Stimulated activated CD4-positive, alpha-beta T cell treated with anti-CD3 and anti-CD28 coated beads, TNF-alpha, amount 100 ng/mL, for 1 hour (primary cell): Measurements from ENCODE around the gene KRTCAP3.
A peak's percentile ranks its signal among the peaks of the same experiment; 100 is the strongest.
"Not testable (repeated sequence)": the region's sequence is repeated elsewhere in the genome, so short reads cannot be mapped to it uniquely, and the experiment has no call there.

Experiments
- DNase-seq, 3 donors: peaks; one replicate each; pipeline ENCODE4 v3.0.0-alpha.2; 2020; ENCODE audit warnings: low read depth in 3 of 3, low spot score in 1 of 3

The KRTCAP3 gene, protein sequence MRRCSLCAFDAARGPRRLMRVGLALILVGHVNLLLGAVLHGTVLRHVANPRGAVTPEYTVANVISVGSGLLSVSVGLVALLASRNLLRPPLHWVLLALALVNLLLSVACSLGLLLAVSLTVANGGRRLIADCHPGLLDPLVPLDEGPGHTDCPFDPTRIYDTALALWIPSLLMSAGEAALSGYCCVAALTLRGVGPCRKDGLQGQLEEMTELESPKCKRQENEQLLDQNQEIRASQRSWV

DNA sequence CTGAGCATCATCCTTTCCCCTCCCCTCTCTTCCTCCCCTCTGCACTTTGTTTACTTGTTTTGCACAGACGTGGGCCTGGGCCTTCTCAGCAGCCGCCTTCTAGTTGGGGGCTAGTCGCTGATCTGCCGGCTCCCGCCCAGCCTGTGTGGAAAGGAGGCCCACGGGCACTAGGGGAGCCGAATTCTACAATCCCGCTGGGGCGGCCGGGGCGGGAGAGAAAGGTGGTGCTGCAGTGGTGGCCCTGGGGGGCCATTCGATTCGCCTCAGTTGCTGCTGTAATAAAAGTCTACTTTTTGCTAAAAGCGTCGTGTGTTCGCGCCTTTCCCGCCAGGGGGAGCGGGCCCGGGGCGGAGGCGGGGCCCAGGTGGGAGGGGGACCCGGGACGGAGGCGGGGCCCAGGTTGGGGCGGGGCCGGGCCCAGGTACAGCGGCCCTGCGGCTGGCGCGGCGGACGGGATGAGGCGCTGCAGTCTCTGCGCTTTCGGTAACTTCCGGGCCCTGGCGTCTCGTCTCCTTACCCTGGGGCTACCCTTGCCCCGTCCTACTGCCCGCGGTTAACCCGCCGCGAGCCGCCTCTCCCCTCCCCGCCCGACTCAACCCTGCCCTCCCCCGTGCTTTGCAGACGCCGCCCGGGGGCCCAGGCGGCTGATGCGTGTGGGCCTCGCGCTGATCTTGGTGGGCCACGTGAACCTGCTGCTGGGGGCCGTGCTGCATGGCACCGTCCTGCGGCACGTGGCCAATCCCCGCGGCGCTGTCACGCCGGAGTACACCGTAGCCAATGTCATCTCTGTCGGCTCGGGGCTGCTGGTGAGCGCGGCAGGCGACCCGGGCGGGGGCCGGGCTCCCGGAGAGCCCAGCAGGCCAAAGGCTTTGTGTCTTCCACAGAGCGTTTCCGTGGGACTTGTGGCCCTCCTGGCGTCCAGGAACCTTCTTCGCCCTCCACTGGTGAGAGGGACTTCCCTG, at the start of gene KRTCAP3:
Gene KRTCAP3 (plus strand): TSS at position 424 of the 962 bp plus-strand sequence. CDS start 32 bp downstream, at position 456.
- DNase-seq, result peak in 2 of 3 donors; percentile 13 to 36

- DNase-seq, result no peak
Measured at GRCh38 chr2:27393225-27393624, 49.0 kb upstream of the KRTCAP3 start.

DNA sequence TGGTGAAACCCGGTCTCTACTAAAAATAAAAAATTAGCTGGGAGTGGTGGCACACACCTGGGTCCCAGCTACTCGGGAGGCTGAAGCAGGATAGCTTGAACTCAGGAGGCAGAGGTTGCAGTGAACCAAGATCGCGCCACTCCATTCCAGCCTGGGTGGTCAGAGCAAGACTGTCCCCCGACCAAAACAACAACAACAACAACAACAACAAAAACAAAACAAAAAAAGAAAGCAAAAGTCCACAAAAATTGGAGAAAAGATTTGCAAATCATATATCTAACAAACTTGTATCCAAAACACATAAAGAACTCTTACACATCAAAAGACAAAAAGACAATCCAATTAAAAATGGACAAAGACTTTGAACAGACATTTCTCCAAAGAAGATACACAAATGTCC, 43.2 kb upstream of the KRTCAP3 start:
- no peak for DNase-seq

DNA sequence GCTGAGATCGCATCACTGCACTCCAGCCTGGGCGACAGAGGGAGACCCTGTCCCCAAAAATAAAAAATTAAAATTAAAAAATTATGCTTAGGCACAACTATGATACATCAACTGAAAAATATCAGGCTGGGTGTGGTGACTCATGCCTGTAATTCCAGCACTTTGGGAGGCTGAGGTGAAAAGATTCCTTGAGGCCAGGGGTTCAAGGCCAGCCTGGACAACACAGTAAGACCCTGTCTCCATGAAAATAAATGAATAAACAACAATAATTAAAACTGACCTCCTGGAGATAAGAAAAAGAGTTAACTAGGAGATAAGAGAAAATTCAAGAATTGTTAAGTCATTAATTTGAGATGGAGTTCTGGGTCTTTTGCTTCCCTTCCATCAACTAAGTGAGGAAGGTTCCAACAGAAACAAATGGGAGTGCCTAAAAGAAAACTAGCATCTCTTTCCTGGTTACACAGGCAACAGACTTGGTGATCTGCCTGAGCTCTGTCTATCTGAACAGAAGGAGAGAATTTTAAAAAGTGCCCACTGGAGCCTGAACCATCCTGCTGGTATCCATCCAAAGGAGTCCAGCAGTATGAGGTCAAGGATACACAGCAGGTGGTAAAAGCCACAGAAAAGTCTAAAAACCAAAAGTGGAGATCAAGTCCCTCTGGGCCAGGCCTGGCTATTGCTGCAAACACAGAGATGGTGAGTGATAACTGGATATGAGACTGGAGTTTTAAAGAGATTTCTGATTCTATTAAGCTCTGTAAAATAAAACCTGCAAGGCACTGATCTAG, 41.6 kb upstream of the KRTCAP3 start:
- no peak for DNase-seq

GRCh38 chr2:27407798-27408491, 34.2 kb upstream of the KRTCAP3 start:
- no peak for DNase-seq

DNA sequence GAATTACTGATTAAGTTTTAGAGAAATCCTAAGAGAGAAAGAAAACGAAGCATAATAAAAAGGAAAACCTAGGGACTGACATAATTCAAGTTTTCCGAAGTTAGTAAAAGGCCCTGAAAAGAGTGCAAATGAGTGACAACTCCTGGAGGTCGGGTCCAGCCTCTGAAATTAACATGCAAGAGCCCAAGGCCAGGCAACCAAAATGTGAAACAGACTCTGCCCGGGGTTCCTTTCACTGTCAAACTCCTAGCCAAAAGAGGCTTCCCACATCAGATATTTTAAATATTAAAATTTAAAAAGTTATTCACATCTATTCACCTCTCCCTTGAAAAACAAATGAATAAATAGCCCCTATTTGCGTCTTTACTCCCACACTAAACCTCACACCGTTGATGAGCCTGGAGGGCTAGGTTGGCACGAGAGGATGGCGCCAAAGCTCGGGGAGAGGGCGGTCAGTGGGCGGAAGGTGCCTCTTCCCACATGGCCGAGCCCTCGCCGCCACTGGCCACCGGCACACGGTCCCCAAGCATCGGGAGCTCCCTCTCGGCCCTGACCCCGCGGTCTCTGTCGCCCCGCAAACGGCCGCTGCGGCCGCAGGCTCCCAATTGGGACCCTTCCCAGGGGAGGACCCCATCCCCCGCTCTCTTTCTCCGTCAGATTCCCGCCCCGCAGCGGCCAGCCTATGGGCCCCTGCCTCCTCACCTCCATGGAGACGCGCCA, 33.4 kb upstream of the KRTCAP3 start:
- DNase-seq, result no peak

DNA sequence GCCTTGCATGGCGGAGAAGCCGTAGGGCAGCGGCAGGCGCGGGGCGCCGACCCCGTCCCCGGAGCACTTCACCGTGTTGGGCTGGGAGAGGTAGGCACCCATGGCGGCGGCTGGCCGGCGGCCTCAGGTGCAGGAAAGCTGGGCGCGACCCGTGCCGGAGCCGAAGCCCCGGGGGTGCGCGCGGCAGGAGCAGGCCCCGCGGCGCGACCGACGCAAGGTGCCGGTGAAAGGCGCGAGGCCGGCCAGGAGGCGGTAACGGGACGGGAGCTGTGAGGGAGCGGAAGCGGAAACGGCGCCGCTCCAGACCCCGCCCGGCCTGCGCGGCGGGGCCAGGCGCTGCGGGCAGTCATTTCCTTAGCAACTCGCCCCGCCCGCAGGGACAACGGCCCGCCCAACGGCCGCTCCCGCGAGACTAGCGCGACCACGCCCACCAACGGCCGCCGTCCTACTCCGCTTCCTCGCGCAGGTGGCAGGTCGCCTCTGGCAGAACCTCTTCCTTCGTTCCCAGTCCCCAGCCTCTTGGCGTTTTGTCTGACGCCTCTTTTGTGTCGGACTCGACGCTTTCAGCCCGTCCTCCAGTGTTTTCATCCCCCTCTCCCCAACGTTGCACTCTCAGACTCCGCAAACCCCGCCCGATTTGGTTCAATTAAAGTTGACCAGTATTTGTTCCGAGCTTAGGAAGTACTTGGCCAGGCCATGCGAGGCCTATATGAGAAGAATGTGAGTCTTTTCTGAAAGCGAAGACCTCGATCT, 32.7 kb upstream of the KRTCAP3 start, which contains the start of gene PPM1G:
Gene PPM1G (minus strand): TSS at position 271 of the 753 bp plus-strand sequence. CDS start 169 bp downstream, at position 102.
- DNase-seq, result peak; percentile 87 to 97 (median 93)

DNA sequence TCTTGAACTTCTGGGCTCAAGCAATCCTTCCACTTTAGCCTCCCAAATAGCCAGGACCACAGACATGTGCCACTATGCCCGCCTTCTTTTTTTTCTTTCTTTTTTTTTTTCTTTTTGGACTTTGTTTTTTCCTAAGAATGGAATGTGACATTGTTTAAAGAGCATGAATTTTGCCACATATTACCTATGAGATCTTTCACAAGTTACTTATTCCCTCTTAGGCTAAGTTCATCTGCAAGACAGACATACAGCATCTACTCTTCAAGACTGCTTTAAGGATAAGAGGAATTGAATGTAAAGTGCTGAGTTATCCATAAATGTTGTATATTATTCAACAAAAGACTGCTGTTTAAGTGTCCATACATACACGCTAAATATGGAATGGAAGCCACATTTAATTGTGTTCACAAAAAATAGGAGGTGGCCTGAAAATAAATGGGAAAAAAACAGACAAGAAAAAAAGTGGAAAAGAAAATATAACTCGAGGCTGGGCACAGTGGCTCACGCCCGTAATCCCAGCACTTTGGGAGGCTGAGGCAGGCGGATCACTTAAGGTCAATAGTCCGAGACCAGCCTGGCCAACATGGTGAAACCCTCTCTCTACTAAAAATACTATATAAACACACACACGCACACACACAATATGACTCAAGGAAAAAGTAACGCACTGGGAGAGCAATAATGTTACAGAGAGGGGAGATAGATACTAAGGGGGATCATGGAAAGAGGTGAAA, 29.6 kb upstream of the KRTCAP3 start:
- DNase-seq, result no peak

- no peak for DNase-seq
Measured at GRCh38 chr2:27416151-27416550, 26.0 kb upstream of the KRTCAP3 start.

DNA sequence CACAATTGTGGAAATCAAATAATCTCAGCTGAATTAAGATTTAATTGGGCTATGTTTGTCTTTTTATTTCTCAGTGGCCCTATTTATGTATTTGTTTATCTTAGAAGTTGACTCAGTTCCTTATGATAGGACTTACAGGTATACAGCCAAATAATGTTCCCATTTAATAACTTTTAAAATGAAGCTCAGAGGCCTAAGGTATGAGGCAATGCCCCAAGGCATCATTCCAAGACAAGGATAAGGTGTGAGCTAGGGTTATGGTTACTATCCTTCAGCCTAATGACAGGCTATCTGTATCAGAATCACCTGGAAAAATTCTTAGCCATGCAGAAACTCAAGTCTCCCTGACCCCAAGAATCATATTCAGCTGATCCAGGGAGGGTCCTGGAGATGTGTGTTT, 21.2 kb upstream of the KRTCAP3 start:
- DNase-seq, result no peak

GRCh38 chr2:27421660-27422250, 20.4 kb upstream of the KRTCAP3 start:
- DNase-seq, result no peak

- DNase-seq, result no peak
Measured at GRCh38 chr2:27422958-27423357, 19.2 kb upstream of the KRTCAP3 start.

DNA sequence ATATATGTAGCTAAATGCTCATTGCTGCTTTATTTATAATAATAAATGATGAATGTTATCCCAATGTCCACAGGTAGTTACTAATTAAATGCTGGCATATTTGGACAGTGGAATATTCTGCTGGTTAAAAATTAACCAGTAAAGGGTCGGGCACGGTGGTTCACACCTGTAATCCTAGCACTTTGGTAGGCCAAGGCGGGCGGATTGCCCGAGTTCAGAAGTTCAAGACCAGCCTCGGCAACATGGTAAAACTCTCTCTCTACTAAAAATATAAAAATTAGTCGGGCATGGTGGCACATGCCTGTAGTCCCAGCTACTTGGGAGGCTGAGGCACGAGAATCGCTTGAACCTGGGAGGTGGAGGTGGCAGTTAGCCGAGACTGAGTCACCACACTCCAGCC, 17.1 kb upstream of the KRTCAP3 start:
- not testable (repeated sequence) for DNase-seq

GRCh38 chr2:27427863-27428212, 14.3 kb upstream of the KRTCAP3 start:
- DNase-seq, result no peak

DNA sequence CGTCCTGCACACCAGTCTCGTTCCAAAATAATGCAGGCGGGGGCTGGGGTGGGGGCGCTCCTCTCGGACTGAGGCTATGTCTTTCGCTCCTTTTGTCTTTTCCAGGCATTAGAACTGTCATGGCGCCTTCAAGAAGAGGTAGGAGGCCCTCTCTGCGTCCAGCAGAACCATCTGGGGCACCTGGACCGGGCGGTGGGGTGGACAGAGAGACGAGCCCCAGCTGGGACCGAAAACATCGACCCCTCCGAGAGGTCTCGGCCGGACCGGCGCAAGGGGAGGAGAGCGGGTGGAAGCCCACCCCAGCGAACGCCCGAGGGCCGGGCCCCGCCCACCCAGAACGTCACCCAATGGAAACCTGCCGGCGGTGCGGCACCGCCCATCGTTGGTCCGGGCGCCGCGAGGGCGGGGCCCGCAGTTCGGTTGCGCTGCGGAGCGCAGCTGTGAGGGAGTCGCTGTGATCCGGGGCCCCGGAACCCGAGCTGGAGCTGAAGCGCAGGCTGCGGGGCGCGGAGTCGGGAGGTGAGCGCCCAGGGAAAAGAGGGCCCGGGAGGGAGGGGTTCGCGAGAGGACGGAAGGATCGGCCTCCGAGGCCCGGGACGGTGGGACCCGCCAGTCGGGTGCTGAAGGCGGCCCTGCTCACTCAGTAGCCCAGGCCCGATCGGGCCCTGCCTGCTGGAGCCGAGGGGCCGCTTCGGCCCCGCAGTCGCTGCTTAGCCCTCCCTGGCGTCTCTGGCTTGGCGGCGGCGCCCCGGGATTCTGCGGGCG, 13.8 kb upstream of the KRTCAP3 start, which contains the start of gene NRBP1:
Gene NRBP1 (plus strand): TSS at position 419 of the 765 bp plus-strand sequence. CDS start 4,643 bp downstream, outside the sequence.
- DNase-seq, result peak; percentile 62 to 87 (median 70)

DNA sequence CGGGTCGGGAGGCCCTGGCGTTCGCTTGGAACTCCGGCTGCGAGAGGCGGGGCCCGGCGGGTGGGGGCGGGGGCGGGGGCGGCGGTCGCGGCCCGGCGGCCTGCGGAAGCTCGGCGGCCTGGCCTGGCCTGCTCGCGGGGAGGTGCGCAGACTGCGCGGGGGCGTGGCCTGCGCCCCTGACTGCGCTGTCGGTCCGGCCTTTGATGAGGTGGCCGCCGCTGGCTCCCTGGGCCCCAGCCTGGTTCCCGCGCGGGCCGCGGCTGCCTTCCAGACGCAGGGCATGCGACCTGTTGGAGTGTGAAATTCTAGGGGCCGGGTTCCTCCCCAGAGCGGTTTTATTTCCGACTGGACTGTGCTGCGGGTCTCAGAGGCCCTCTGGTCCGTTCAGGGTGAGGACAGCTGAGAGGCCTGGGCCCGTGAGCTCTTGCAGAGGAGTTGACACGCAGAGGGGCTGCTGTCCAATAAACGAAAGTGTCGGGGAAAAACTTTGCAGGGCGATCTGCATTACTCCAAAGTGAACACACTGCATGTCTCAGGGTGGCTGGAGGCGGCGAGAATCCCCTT, 13.1 kb upstream of the KRTCAP3 start:
- peak; percentile 20 to 46 (median 32) for DNase-seq

GRCh38 chr2:27431395-27431794, 10.8 kb upstream of the KRTCAP3 start:
- DNase-seq, result no peak
